ENCODE data around the gene LSM14A.
A peak's percentile ranks its signal among the peaks of the same experiment; 100 is the strongest.

GRCh38 chr19:34254046-34254697 is 81.9 kb downstream of the LSM14A start, which contains the start of gene GARRE1:
- TF ChIP-seq CTCF (IDR thresholded peaks at IDR 0.05), result peak in 1 of 3 experiments; percentile 5
- peak; percentile 93 to 95 for TF ChIP-seq POLR2AphosphoS5 (IDR thresholded peaks at IDR 0.05)
